Nephron progenitor cell (in vitro differentiated cells): ENCODE results near the gene MPHOSPH8.
"Not testable (repeated sequence)": the region's sequence is repeated elsewhere in the genome, so short reads cannot be mapped to it uniquely, and the experiment has no call there.

Experiments used
- DNase-seq: peaks from one replicate; pipeline ENCODE4 v3.0.0; 2021
- H3K27ac Mint-ChIP-seq: 2 replicates; pipeline ENCODE4 v1.8.0; 2021; ENCODE audit warnings: mild to moderate bottlenecking, moderate library complexity, mixed read lengths
- H3K27me3 Mint-ChIP-seq: 2 replicates; pipeline ENCODE4 v1.8.0; 2021; ENCODE audit warnings: mild to moderate bottlenecking, low read depth, mixed read lengths; ENCODE audit not compliant: poor library complexity
- H3K36me3 Mint-ChIP-seq: 2 replicates; pipeline ENCODE4 v1.8.0; 2021; ENCODE audit warnings: low read depth, mixed read lengths
- H3K4me1 Mint-ChIP-seq: 2 replicates; pipeline ENCODE4 v1.8.0; 2021; ENCODE audit warnings: mixed read lengths
- H3K4me3 Mint-ChIP-seq: 2 replicates; pipeline ENCODE4 v1.8.0; 2021; ENCODE audit warnings: mild to moderate bottlenecking, moderate library complexity, mixed read lengths
- H3K9me3 Mint-ChIP-seq: 2 replicates; pipeline ENCODE4 v1.8.0; 2021; ENCODE audit warnings: mild to moderate bottlenecking, moderate library complexity, mixed read lengths
- CTCF ChIP-seq: fragments of 200-600 bp; sonication (generic); IDR thresholded peaks from 2 replicates; pipeline ENCODE4 v1.5.0; 2021; ENCODE audit warnings: antibody characterized with exemption

The MPHOSPH8 gene

DNA sequence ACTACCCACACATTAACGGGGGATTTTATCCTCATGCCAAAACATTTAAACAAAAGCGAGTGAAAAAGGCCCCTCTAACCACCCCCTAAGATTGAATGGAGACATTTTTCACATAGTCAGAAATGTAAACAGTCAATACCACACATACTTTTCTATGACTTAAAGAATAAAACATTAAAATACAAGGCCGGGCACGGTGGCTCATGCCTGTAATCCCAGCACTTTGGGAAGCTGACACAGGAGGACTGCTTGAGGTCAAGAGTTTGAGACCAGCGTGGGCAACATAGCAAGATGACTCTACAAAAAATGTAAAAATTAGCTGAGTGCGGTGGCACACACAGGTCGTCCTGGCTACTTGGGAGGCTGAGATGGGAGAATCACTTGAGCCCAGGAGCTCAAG, 47.3 kb downstream of the MPHOSPH8 start:
- DNase-seq: no peak
- H3K36me3 Mint-ChIP-seq: peaks cover 34% of the 10 kb centered on the region
- no peak overlapping the region for H3K27ac Mint-ChIP-seq
- H3K4me3 Mint-ChIP-seq: no peak overlapping the region
- no peaks in the 10 kb centered on the region for H3K9me3 Mint-ChIP-seq
- H3K4me1 Mint-ChIP-seq: no peaks in the 10 kb centered on the region
- no peaks in the 10 kb centered on the region for H3K27me3 Mint-ChIP-seq
- no peak for TF ChIP-seq CTCF

DNA sequence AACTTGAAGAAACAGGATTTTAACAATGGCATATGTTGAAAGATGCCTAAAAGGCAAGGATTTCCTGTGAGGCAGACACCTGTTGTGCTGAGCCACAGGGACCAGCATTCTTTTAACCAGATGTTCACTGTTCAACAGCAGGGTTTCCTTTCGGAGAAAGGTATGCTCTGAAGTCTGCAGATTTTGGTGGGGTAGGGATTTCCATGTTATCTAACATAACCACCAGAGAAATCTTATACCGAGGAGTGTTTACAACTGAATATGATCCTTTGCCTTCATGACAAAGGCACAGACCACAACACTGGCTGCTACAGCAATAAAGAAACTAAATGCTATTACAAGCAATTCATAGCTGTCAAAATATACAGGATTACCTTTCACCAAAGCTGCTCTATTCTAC, 48.1 kb downstream of the MPHOSPH8 start:
- Mint-ChIP-seq H3K36me3 (peaks cover 27% of the 10 kb centered on the region), H3K4me3 (no peak overlapping the region), H3K9me3 (no peaks in the 10 kb centered on the region), H3K27ac (no peak overlapping the region), H3K27me3 (no peaks in the 10 kb centered on the region), H3K4me1 (no peaks in the 10 kb centered on the region)
- no peak for TF ChIP-seq CTCF
- no peak for DNase-seq

DNA sequence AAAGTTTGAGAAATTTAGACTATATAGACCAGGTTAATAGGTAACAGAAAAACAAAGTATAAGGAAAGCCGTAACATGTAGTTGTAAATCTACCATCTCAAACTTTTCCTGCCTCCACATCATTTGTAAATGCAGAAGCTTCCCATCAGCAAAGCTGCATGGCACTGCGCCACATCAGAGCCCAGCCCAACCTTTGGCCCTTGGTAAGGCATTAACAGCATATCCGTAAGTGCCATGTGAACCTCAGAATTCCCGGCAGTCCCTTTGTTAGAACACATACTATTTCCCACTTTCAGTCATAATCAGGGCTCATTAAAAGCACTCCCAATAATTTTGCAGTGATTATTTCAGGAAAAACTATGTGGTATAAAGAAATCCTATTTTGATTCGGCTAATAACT, 51.6 kb downstream of the MPHOSPH8 start:
- Mint-ChIP-seq H3K4me3 (no peak overlapping the region), H3K27ac (no peak overlapping the region), H3K4me1 (no peaks in the 10 kb centered on the region), H3K27me3 (no peaks in the 10 kb centered on the region), H3K9me3 (no peaks in the 10 kb centered on the region), H3K36me3 (peaks cover 14% of the 10 kb centered on the region)
- DNase-seq: no peak
- TF ChIP-seq CTCF: no peak

GRCh38 chr13:19685437-19685836, 52.0 kb downstream of the MPHOSPH8 start:
- H3K36me3 Mint-ChIP-seq: peaks cover 17% of the 10 kb centered on the region
- H3K27ac Mint-ChIP-seq: no peak overlapping the region
- H3K27me3 Mint-ChIP-seq: no peaks in the 10 kb centered on the region
- no peaks in the 10 kb centered on the region for H3K9me3 Mint-ChIP-seq
- no peak for TF ChIP-seq CTCF
- no peak overlapping the region for H3K4me3 Mint-ChIP-seq
- DNase-seq: no peak
- H3K4me1 Mint-ChIP-seq: no peaks in the 10 kb centered on the region

DNA sequence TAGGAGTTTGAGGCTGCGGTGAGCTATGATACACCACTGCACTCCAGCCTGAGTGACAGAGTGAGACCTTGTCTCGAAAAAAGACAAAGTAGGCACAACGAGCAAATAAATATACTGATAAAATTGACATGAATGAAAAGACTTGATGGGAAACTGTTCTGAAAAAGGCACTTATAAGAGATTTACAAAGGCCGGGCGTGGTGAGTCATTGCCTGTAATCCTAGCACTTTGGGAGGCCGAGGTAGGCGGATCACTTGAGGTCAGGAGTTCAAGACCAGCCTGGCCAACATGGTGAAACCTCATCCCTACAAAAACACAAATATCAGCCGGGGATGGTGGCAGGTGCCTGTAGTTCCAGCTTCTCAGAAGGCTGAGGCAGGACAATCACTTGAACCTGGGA, 58.0 kb downstream of the MPHOSPH8 start:
- H3K4me3 Mint-ChIP-seq, H3K27me3 Mint-ChIP-seq, DNase-seq, H3K9me3 Mint-ChIP-seq: not testable (repeated sequence)
- Mint-ChIP-seq H3K4me1 (peaks cover 19% of the 10 kb centered on the region), H3K36me3 (peaks cover 56% of the 10 kb centered on the region), H3K27ac (peak overlapping the region; percentile 89)

GRCh38 chr13:19695428-19695827, 62.0 kb downstream of the MPHOSPH8 start:
- H3K4me1 Mint-ChIP-seq: peaks cover 19% of the 10 kb centered on the region
- no peak overlapping the region for H3K27ac Mint-ChIP-seq
- H3K36me3 Mint-ChIP-seq: peaks cover 48% of the 10 kb centered on the region
- no peak overlapping the region for H3K4me3 Mint-ChIP-seq
- peaks cover 4% of the 10 kb centered on the region for H3K9me3 Mint-ChIP-seq
- no peak for DNase-seq
- TF ChIP-seq CTCF: no peak
- H3K27me3 Mint-ChIP-seq: no peaks in the 10 kb centered on the region
